HG02884 (cell line): ENCODE measurements around the gene RFXANK.
"Not testable (repeated sequence)": the region's sequence is repeated elsewhere in the genome, so short reads cannot be mapped to it uniquely, and the experiment has no call there.

Experiments used
- ATAC-seq: cut with Tn5 transposase; IDR thresholded peaks from one replicate; pipeline ENCODE4 v1.9.1; 2021; ENCODE audit warnings: mild to moderate bottlenecking, moderate library complexity; ENCODE audit not compliant: unreplicated experiment

Gene RFXANK

DNA sequence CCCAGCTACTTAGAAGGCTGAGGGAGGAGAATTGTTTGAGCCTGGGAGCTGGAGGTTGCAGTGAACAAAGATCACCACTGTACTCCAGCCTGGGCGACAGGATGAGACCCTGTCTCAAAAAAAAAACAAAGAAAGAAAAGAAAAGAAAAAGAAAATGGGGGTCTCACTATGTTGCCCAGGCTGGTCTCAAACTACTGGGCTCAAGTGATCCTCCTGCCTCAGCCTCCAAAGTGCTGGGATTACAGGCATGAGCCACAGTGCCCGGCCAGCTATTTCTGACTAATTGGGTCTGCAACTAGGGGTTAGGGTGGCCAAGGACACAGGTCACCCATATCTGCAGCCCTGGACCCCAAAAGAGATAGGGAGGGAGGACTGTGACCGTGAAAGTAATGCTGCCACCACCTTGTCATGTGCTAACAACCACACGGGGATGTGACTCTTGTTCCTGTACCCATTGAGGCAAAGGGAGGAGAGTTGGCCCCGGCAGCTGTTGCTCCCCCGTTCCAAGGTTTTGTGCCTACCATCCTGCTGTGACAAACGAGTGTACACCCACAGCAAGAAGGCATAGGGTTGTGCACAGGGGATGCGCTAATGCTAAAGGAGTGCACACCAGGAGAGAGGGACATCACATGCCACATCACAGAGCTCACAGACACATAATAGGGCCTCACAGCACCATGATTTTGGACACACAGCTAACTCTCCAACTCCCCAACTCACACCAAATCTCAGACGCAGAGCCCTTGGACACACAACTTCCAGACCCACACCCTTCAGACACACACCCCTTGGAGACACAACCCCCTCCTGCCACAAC is 22.6 kb upstream of the RFXANK start:
- ATAC-seq, result no peak

DNA sequence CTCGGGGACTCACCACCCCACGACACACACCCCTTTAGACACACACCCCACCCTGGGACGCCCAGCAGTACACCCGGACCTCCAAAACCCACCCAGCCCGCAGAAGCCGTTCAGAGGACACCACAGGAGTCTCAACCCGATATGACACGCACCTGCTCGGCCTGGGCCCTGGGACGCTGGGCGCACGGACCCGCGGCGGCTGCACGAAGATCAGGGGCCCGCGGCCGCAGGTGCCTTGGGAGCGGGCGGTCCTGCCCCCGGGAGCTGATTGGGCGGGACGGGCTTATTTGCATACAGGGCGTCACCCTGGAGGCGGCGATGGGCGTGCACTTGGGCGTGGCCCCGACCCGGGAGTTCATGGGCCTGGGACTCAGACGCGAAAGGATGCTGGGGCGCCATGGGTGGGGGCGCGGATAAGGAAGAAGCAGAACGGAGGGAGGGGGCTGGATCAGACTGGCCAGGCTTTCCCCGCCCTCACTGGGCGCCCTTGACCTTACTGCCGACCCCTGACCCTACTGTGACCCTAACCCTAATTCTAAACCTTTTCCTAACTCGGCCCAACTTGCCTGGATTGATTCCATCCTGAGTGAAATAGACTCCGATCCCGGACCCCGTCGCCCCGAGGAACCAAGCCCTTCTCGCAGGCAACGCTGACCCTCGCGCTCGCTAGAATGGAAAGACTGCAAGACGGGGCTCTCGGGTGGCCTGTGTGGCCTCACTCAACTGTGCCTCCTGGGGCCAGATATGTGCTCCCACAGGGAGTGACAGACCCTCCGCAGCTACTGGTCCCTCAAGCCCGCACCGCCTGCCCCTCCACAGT is 21.8 kb upstream of the RFXANK start, which contains the start of gene MEF2B:
MEF2B (minus strand) TSS at position 211 of the 820 bp plus-strand sequence. CDS start 19,528 bp downstream, outside the sequence.
- ATAC-seq, result peak; percentile 81

DNA sequence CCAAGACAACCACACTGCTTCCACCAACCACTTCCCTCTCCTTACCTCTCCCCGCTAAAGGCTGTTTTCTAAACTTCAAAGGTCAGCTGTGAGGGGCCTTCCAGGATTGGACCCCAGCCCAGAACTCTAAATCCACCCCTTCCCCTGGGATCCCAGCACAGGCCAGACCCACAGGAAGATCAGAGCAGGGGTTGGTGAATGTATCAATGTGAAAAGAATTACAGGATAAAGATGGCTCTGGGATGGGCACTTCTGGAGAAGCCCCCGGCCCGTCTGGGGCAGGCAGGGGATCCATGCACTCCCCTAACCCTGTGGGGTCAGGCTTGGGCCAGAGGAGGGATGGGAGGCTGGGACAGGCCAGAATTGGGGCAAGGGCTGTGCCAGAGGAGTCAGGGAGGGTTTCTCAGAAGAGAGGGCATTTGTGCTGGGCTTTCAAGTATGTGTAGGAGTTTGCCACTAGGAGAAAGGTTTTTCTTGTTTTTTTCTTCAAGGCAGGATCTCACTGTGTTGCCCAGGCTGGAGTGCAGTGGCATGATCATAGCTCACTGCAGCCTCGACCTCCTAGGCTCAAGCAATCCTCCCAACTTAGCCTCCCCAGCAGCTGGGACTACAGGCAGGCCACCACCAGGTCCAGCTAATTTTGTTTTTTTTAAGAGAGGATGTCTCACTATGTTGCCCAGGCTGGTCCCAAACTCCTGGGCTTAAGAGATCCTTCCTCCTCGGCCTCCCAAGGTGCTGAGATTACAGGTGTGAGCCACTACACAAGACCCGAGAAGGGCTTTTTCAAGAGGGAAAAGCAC is 21.0 kb upstream of the RFXANK start:
- ATAC-seq, result no peak

DNA sequence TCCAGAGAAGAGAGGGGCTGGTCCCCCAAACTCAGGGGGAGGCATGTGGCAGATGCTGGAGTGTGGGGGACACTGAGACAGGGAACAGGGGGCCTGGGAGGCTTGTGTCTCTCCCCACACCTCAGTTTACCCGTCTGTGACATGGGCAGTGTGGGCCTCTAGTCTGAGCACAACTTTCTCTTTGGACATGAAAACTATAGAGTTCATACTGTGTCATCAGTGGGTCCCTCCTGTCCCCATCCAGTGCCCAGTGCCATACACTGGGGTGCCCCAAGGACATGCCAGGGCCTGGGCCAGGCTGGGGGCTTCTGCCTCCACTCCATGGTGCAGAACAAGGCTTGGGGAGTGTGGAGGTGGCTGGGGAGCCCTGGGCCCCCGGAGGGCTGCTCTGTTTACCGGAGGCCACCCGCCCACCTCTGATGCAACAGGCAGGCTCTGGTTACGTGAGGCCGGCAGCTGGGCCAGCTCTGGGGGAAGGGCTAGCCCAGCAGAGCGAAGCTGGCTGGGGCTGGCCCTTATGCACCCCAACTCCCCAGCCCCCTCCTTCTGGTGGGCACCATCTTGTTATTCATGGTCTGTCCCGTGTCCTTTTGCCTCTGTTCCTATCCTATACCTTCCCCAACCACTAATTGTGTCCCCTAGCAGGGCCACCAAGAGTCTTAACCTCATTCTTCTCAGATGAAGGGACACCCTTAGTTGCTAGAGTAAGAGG is 20.1 kb upstream of the RFXANK start:
- ATAC-seq, result no peak

DNA sequence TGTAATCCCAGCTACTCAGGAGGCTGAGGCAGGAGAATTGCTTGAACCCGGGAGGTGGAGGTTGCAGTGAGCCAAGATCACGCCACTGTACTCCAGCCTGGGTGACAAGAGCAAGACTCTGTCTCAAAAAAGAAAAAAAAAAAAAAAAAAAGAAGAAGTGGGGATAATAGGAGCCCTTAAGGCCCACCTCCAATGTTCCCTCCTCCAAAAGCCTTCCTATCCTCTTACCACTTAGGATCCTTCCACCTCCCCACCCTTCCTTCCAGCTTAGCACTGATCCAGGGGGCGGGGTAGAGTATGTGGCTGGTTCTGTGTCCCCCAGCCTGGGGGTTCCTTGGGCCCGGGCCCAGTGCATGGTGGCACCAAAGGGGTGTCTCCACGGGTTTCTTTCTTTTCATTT is 18.8 kb upstream of the RFXANK start:
- ATAC-seq, result not testable (repeated sequence)

DNA sequence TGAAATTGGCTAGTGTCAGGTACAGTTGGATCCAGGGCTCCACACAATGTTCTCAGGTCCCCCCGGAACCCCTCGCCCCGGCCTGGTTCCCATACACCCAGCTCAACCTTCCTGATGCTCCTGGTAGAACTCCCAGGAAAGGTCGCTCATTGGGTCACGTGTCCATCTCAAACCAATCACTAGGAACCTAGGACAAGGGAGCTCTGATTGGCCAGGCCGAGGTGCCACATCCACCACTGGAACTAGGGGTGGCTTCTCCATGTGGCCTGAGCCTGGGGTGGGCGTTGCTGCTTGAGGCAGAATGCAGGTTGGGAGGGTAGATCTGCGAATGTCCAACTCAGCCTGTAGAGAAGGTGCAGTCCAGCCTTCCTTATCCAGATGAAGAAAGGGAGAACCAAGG is 15.1 kb upstream of the RFXANK start:
- ATAC-seq, result no peak

DNA sequence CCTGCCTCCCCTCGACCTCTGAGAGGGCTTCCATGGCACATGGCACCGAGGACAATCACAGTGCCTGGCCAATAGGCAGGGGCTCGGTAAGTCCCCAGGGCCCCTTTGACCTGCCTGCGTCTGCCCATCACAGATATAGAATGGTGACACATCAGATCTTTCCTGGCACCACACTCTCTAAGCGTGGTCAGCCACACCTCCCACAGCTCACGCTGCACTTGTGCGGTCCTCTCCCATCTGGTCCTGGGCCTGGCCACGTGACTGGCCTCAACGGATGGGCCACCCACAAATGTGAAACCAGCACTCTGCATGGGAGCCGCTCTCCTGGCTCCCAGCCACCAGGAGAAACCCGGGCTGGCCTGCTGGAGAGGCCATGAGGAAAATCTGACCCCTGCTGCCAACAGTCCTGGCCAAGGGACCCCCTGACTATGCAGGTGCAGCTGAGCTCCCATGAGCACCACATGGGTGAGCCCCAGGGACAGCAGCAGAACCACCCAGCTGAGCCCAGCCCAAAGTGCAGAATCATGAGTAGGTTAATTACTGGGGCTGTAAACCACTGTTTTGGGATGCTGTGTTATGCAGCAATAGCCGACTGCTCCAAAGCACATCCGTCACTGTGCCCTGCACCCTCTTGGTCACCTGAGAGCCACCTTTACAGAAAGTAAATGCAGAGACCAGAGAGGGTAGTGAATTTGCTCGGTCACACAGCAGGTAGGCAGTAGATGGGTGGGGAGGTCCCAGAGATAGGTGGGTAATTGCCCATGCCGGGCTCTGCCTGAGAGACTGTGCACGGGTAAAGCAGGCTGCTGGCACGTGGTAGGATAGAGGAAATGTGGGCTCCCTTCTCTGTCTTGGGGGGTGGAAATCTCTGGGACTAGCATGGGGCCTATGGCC is 12.3 kb upstream of the RFXANK start:
- no peak for ATAC-seq

DNA sequence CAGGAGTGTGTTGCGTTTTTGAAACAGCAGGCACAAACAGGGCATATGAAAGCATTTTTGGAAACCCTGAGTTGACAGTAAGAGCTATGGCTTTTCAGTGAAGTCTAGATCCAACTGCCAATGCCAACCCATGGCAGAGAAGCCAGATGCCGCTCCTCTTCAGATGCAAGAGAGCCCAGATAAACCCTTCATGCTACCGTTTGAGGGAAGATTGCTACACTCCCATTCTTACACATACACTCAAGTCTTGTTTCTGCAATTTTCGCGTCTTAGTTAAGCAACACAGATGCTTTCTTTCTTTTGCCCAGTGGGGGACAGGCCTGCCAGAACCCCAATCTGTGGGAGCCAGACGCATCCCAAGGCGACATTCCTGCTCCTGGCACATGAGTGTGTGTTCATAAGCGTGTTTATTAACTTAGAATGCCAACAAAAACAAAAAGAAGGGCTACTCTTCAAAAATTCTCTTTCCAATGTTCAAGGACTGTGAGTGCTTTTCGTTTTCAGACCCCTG is 10.5 kb upstream of the RFXANK start:
- no peak for ATAC-seq

DNA sequence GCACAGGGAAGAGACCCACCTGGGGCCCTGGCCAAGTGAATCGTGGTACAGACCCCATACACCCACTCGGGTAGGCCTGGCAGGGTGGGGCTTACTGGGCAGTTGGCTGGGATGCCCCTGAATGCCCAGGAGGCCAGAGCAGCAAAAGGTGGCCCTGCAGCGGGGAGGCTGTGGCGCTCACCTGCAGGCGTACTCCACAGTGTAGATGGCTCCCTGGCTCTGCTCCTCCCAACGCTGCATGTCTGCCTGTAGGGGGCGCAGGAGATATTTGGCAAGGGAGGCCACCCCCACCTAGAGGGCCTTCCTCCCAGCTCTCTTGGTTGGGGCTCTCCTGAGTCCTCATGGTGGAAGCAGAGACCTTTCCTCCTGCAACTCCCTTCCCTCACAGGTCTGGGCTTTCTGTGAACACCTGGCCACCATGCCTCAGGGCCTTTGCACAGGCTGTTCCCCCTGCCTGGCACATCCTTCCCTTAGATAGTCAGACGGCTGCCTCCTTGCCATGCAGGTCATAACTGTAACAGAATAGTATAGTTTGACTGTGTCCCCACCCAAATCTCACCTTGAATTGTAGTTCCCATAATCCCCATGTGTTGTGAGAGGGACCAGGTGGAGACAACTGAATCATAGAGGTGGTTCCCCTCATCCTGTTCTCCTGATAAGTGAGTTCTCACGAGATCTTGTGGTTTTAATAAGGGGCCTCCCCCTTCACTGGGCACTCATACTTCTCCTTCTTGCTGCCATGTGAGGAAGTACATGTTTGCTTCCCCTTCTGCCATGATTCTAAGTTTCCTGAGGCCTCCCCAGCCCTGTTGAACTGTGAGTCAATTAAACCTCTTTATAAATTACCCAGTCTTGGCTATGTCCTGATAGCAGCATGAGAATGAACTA is 6.0 kb upstream of the RFXANK start:
- no peak for ATAC-seq

DNA sequence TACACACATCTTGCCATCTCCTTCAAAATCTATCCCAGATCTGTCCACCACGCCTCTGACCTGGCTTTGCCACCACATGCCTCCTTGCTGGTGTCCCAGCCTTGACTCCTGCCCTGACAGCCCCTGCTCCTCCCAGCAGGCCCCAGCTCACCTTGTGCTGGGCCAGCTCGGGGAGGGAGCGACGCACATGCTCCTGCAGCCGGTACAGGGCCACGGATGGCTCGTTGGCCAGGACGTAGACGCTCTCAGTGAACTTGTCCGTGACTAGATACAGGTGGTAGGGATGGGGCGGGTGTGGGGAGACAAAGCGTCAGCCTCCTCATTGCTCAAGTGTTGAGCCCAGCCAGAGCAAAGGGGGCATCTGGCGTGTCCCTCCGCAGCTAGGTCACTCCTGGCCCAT is 5.3 kb upstream of the RFXANK start:
- no peak for ATAC-seq

DNA sequence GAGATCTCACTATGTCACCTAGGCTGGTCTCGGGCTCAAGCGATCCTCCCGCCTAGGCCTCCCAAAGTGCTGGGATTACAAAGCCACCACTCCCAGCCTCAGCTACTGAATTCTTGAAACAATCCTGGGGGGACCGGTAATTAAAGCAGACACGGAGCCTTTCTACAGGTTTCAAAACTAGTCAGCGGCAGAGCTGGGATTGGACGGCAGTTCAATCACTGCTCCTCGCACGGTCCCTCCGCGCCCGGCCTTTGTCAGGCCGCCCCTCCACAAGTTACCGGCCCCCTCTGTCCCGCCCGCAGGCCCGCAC is 335 bp upstream of the RFXANK start:
- ATAC-seq, result no peak

DNA sequence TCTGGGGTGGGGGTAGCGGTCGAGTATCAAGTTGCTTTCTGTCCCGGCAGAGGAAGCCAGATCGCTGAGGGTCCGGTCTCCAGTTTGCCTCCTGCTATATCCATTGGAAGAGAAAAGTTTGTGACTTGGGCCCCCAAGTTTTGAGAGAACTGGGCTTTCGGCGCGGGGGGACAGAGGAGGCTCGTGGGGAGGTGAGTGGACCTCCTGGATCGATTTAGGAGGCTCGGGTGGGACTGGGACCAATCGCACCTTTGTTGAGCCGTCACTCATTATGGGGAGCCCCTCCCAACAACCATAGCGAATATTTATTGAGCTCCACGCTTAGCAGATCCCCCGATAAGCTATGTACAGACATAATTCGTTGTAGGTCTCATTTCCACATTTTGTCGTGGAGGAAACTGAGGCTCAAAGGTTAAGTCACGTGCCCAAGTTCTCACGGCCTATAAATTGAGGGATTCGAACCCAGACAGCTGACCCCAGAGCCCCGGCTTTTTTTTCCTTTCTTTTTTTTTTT is 909 bp downstream of the RFXANK start:
- ATAC-seq, result no peak

DNA sequence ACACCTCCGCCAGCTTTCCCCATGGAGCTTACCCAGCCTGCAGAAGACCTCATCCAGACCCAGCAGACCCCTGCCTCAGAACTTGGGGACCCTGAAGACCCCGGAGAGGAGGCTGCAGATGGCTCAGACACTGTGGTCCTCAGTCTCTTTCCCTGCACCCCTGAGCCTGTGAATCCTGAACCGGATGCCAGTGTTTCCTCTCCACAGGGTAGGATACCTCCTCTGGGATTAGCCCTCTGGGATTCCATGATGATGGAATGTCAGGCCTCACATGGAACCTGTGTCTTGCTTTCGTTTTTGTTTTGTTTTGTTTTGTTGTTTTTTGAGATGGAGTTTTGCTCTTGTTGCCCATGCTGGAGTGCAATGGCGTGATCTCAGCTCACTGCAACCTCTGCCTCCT is 1.9 kb downstream of the RFXANK start:
- ATAC-seq, result no peak

DNA sequence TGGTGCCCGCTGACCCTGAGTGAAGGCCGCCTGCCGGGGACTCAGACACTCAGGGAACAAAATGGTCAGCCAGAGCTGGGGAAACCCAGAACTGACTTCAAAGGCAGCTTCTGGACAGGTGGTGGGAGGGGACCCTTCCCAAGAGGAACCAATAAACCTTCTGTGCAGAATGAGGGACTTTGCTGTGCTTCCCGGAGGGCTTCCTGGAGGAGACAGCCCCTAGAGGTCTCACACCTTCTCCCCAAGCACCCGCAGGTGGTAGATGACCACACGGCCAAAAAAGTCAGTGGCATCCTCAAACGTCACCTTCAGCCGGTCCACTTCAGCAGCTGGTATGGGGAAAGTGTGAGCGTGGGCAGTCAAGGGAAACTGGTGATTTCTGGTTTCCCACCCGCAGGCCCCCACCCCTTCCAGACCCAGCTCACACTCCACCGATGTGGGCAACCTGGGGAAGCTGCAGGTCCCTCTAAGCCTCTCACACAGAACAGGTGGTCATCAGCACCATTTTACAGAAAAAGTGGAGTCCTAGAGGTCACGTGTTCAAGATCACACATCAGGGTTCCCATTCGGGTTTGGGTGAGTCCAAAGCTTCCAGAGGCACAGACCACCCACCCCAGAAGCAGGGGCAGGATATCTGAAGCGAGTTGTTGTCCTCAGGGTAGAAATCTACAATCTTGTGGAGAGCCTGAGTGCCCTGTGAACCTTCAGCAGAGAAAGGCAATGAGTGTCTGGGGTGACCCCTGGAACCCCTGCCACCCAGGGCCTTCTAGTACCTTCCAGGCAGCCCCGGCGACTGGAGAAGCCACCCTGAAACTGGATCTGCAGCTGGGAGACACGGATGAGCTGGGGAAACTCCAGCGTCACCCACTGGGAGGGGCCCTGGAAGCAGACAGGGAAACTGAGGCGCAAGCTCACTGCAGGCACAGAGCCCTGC is 9.9 kb downstream of the RFXANK start:
- no peak for ATAC-seq

DNA sequence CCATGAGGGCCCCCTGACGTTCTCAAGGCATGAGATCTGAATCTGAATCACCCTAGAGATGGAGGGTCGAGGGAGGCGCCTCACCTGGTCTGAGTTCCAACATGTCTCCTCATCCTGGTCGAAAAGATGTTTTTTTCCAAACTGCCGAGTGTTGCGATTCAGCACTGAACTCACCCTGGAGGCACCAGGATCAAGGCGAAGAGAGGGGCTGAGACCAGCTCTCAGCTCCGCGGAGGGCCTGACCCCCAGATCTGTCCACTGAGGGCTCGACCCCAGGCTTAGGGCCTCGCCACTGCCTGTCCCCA is 10.6 kb downstream of the RFXANK start:
- ATAC-seq, result peak; percentile 13

DNA sequence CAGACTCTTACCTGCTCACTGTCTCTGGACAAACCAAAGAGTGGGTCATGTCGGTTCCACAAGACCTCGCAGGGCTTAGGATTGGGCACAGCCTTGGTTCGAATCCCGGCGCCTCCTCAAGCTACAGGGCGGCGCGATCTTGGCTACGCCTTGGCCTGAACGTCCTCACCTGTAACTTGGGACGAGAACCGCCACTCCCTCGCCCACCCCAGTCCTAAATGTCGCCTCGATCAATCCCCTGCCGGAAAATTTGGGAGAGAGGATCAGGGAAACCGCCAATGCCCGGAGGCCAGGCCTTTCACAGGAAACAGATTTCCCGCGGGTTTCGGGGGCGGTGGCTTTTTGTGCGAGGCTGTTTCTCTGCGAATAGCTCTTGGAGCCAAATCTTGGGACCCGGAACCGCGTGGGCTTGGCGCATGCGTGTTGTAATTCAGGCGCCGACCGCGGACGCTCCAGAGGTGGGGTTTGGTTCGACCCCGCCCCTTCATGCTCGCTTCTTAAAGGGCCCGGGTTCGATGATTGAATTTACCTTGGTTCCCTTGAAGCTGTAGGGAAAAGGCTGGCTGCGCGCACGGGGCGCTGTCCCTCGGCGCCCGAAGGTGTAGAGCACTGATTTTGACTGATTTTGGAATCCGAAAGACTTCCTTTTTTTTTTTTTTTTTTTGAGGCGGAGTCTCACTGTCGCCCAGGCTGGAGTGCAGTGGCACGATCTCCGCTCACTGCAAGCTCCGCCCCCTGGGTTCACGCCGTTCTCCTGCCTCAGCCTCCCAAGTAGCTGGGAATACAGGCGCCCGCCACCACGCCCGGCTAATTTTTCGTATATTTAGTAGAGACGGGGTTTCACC is 11.2 kb downstream of the RFXANK start, which contains the start of gene NR2C2AP:
NR2C2AP (minus strand) TSS at position 403 of the 845 bp plus-strand sequence; CDS start at position 49, 354 bp downstream.
- ATAC-seq, result peak; percentile 77
